Hypothalamus (tissue), 51 donors: ENCODE results near the gene WIZ.
A peak's percentile ranks its signal among the peaks of the same experiment; 100 is the strongest.

Source experiments
- DNase-seq, 51 donors: peaks; one replicate each; lab custom pipeline; 2025; lab: John Stamatoyannopoulos, UW

The WIZ gene

DNA sequence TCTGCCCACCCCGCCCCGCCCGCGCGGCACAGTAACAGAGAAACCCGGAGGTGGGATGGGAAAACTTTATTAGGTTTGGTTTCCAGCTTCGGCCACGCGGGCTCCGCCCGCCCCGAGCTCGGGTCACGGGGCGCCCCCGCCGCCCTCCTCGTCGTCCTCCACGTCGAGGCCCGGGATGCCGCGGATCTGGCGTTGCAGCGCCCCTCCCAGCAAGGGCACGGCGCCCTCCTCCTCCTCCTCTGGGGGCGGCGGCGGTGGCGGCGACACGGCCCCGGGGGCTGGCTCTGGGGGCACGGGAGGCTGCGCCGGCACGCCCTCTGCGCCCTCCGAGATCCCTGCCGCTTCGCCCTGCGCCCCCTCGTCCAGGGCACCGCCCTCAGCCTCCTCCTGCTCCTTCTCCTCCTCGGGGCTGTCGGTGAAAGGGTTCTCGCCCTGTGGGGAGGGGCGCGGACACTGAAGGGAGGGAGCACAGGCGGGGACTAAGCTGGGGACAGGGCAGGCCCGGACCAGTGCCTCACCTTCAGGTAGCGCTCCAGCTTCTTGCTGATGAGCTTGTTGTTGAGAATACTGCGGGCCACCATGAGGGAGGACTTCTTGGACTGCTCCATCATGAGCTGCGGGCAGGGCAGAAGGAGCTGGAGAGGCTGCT, 69.6 kb downstream of the WIZ start:
- peak in 7 of 51 donors; percentile 17 to 76 (median 39) for DNase-seq

DNA sequence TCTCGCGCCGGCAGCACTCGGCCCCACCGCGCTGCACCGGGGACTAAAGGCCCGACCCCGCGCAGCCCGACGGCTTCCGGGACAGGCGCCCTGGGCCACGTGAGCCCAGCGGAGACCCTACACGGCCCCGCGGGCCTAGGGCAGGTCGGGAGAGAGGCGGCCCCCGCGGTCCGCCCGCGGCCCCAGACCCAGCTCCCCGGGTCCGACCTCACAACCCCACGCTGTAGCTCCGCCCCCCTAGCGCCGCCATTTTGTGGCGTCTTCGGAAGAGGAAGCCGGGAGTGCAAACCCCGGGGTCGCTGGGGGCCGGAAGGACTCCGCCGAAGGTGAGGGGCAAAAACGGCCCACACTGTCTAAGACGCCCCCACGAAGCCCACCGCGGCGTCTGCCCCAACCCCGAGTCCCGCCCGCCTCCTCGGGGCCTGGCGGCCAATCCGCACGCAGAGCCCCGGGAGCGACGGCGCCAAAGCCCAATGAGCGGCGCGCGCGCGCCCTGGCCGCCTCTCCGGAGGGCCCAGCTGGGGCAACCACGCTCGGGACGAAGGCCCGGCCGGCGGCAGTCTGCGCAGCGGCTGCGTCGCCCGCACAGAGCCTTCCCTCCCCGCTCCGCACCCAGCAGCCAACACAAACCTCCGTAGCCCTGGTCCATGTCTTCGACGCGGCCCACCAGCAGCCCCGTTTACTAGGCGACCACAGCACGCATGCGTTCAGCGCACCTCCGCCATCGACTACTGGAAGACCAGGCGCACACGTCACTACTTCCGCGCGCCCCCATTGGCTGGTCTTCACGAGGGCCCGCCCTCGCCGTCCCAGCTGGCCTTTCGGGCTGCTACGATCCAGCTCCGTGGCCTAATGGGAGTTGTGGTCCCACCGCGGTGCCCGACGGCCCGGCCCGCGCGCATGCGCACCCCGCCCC, 70.4 kb downstream of the WIZ start, which contains the start of gene AKAP8:
Gene AKAP8 (minus strand): TSS at position 705 of the 916 bp plus-strand sequence. CDS start 56 bp downstream, at position 649.
- peak; percentile 77 to 99 (median 96) for DNase-seq

DNA sequence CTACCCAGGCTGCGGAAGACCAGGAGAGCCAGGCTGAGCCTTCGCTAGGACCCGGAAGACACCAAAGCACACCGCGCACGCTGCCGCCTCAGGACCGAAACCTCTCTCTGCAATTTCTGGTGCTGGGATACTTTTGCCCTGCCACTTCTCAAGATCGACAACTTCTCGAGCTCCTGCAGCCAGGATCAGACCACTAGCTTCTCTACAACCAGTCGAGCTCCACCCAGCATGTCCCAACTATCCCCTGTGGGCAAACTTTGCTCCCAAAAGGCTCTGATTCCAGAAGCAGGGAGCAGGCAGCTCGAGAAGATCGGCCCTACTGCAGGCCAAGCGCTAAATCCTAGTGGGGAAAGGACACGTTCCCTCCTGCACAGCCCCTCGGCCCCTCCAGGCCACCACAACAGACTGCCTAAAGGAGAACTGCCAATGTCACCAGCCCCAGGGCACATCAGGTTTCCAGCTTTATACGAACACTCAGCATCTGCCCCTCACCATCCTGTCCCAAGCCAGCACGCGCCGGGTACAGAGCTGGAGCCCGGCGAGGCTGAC, 71.1 kb downstream of the WIZ start:
- DNase-seq, result peak in 17 of 51 donors; percentile 6 to 72 (median 22)

DNA sequence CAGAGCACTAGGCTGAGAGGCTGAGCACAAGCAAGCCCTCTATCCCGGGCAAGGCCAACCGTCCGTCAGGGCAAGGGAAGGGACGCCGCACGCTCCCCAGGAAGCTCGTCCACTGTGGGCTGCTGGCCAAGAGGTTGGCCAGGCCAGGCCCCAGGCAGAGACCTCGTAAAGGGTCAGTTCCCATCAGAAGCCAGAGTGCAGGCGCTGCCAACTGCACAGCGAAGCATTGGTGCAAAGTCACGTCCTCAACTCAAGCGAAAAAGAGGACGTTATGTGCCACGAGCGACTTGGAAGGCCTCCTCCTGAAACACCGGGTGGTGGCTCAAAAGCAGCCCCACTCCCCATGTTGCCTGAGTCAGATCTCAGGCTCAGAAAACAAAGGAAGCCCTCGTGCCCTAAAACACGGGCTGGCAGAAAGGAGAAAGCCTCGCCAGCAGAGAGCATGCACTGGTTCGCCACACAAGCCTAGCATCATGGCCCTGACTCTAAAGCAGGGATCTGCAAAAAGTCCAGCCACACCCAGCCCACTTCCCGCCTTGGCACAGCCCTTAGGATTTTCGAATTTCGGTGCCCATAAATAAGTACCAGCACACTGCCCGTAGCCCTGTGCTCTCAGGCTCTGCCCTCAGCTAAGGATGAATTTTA, 74.8 kb downstream of the WIZ start:
- no peak for DNase-seq

DNA sequence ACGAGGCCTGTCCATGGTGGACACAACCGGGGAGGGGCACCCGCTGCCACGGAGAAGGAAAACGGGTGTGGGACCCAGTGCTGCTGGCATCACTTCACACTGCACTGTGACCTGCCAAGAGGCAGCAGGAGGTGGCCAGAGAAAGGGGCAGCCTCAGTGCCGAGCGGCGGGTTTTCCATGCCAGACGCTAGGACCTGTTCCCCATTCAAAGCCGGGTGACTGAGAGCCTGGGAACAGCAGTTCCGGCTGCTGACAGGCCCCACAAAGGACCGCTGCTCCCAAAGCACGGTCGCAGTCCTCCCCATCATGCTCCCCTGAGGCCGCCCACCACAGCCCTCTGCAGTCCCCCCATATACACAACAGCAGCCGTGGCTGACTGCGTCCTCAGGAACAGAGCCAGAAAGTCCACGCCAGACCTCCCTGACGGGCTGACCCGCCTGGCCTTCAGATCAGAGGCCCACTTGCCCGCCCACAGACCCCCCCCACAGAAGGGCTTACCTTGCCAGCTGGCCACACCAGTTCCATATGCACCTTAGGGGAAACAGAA, 75.6 kb downstream of the WIZ start:
- DNase-seq, result peak in 8 of 51 donors; percentile 4 to 65 (median 12)

DNA sequence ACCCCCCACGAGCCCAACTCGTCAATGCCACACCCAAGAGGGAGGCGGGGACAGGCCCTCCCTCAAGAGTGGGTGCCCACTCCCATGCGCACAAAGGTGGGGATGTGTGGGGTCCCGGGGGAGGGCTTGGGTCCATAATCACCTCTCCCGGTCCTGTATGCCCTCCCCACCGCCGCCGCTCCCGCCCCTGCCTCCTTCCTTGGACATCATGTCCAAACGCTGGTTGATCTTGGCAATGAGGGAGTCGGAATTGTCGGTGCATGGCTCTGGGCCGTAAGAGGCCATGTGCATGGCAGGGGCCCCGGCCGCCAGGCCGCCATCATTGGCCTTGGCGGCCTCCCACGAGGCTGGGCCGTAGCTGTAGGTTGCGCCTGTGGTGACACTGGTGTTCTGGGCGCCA, 76.1 kb downstream of the WIZ start:
- no peak for DNase-seq

DNA sequence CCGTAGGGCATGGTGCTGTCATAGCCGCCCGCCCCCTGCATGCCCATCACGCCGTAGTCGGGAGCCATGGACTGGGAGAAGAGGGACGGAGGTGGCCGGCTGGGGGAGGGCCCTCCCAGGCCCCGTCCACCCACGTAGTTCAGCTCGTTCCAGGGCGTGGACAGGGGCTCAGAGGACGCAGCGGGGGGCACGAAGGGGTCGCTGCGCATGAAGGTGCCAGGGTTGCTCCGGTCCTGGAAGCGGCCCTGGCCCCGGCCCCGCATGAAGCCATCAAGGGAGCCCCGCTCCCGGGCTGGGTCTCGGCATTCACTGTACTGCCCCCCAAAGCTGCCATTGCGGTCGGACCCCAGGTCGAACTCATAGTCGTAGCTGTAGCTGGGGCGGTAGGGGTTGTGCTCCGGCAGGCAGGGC, 76.9 kb downstream of the WIZ start:
- DNase-seq, result no peak

DNA sequence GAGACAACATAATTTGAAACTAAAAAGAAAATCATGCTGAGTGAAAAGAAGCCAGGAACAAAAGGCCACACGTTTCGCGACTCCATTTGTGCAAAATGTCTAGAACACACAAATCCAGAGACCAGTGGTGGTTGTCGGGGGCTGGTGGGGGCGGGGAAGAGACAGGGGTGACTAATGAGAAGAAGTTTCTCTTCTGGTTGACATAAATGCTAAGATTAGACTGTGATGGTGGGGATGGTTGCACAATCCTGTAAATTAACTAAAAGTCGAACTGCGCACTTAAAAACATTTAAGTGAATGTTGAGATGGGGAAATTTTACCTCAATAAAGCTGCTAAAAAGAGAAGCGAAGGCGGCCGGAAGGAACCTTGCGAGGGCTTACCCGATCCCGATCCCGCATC, 77.3 kb downstream of the WIZ start:
- no peak for DNase-seq

DNA sequence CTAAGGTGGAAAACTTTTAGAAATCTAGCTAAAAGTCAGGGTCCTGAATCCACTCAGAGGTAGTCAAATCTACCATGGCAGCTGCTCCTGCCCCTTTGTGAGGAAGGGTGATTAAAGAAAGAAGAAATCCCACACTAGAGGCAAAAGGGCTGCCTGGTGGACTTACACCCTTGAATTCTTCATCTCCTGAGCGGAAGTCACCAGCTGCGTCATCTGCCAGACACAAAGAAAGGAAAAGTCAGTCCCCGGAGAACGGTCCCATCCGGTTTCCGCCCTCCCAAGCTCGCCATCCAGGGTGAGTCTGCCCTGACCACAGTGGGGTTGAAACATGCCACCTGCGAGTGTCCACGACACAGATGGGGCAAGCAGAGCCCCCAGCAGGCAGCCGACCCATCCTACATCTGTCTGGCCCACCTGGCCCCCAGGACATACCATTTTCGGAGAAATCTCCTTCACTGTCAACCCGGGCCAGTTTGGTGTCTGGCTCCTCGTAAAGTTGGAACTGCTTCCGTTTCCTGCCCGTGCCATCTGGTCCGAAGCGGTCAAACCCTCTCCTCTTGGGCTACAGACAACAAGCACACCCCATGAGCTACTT, 77.9 kb downstream of the WIZ start:
- no peak for DNase-seq

DNA sequence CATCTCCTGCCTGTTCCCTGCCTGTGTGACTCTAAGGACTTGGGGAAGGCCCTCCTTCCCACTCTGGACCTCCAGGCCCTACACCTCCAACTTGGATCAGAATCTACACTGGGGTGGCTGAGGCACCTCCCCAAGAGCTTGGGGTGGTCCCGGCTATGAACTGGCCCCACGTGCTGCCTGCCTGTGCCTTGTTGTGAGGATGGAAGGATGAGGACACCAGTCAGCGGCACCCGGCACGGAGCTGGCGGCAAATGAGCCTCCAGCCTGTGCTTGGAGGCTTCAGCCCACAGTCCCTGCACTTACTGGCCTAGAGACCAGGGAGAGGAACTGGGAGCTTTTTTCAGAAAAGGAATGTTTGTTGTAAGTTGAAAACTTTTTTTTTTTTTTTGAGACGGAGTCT, 78.6 kb downstream of the WIZ start:
- DNase-seq, result no peak
